ENCODE data around the gene XDH. TPM values are rescaled to one million over a fixed set of nuclear protein-coding genes. Genes with fewer than 3 reads are reported as not detected.

Gene XDH
- polyA plus RNA-seq, 1 experiment: 0.35 TPM

- CTCF ChIA-PET: interaction anchor here (1.0 to 1.8 kb wide), 5 partner anchors 26 to 169 kb away, joined by 3 to 13 read pairs (median 3); no protein-coding TSS in a partner anchor
- peak; percentile 52 for TF ChIP-seq CTCF (IDR thresholded peaks at IDR 0.05; ENCODE audit: low read depth, low read length)
- POLR2A ChIA-PET: no interaction called here
- no peaks in the 10 kb centered on the region for H3K9me3 ChIP-seq (ENCODE audit: control insufficient read depth, insufficient read depth, low read length)
- H3K27me3 ChIP-seq (ENCODE audit: control insufficient read depth, insufficient read depth, low read length): no peaks in the 10 kb centered on the region
- no peak overlapping the region for H3K27ac ChIP-seq (ENCODE audit: low read depth, low read length)
- no peak overlapping the region for H3K4me3 ChIP-seq (ENCODE audit: low read depth, low read length)
- DNase-seq (ENCODE audit: low read depth, low spot score): no peak
Observed at GRCh38 chr2:31354837-31355236, 59.7 kb downstream of the XDH start.

DNA sequence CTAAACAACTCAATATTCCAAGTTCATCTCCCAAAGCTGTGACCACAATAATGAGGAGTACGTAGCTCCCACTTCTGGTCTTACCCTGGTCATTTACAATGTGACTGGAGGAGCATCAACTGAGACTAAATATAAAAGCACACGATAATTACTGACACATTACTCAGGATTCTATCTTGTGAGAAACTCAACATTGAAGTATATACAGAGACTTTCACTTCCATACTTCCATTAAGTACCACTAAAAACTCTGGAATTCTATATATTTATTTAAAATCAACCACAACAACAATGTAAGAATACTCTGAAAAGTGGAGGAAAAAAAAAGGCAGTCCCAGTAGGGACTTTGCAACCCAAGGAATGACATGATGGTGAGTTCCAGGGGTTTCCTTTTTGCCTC, 61.4 kb downstream of the XDH start:
- TF ChIP-seq CTCF (IDR thresholded peaks at IDR 0.05; ENCODE audit: low read depth, low read length): no peak
- DNase-seq (ENCODE audit: low read depth, low spot score): no peak
- Histone ChIP-seq H3K4me3 (ENCODE audit: low read depth, low read length) (no peak overlapping the region), H3K27ac (ENCODE audit: low read depth, low read length) (no peak overlapping the region), H3K27me3 (ENCODE audit: control insufficient read depth, insufficient read depth, low read length) (no peaks in the 10 kb centered on the region), H3K9me3 (ENCODE audit: control insufficient read depth, insufficient read depth, low read length) (no peaks in the 10 kb centered on the region)
- CTCF ChIA-PET: interaction anchor here (0.5 to 1.1 kb wide), 2 partner anchors 20 to 120 kb away, joined by 3 read pairs; no protein-coding TSS in a partner anchor
- POLR2A ChIA-PET: no interaction called here

DNA sequence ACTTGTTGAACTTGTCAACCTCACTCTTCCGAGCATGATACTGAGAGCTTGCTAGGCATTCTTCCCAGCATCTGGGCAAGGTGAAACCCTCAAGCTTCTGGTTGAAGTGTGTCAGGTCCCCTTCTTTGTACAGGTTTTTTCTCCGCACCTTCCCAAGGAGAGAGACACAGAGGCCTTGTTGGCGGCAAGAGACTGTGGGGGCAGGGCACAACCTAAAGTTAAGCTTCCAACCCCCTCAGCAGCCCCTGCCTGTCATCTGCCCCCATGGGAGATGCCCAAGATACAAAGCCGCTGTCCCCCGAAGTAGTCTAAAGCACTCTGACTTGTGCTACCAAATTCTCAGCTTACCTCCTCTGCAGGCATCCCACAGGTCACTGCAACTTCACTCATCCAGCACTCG, 64.9 kb downstream of the XDH start:
- H3K27ac ChIP-seq (ENCODE audit: low read depth, low read length): no peak overlapping the region
- POLR2A ChIA-PET: no interaction called here
- TF ChIP-seq CTCF (IDR thresholded peaks at IDR 0.05; ENCODE audit: low read depth, low read length): no peak
- H3K4me3 ChIP-seq (ENCODE audit: low read depth, low read length): no peak overlapping the region
- H3K27me3 ChIP-seq (ENCODE audit: control insufficient read depth, insufficient read depth, low read length): no peaks in the 10 kb centered on the region
- DNase-seq (ENCODE audit: low read depth, low spot score): no peak
- CTCF ChIA-PET: interaction anchor here (3.2 kb wide), 1 partner anchor 16 kb away, joined by 22 read pairs; no protein-coding TSS in a partner anchor
- no peaks in the 10 kb centered on the region for H3K9me3 ChIP-seq (ENCODE audit: control insufficient read depth, insufficient read depth, low read length)

GRCh38 chr2:31349160-31349559, 65.4 kb downstream of the XDH start:
- no peak overlapping the region for H3K4me3 ChIP-seq (ENCODE audit: low read depth, low read length)
- TF ChIP-seq CTCF (IDR thresholded peaks at IDR 0.05; ENCODE audit: low read depth, low read length): no peak
- no peaks in the 10 kb centered on the region for H3K27me3 ChIP-seq (ENCODE audit: control insufficient read depth, insufficient read depth, low read length)
- ChIA-PET CTCF (interaction anchor here (3.2 kb wide), 1 partner anchor 15 kb away, joined by 22 read pairs; no protein-coding TSS in a partner anchor), POLR2A (no interaction called here)
- DNase-seq (ENCODE audit: low read depth, low spot score): no peak
- no peak overlapping the region for H3K27ac ChIP-seq (ENCODE audit: low read depth, low read length)
- H3K9me3 ChIP-seq (ENCODE audit: control insufficient read depth, insufficient read depth, low read length): no peaks in the 10 kb centered on the region

DNA sequence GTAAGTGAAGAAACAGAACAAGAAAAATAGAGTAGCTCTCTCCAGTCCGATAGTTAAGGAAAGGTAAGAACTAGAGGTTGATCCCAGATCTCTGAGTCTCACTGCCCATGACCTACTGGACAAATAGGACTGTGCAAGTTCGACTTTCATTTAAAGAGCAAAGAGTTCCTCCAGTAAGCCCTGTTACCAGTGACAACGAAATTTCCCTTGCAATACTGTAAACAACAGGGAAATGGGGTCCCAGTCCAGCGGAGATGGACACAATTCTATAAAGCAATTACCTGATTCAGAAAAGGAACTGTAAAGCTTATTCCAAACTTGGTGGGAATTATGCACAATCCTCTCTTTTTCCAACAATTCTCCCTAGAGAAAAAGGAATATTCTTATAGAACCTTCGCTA, 65.9 kb downstream of the XDH start:
- H3K27me3 ChIP-seq (ENCODE audit: control insufficient read depth, insufficient read depth, low read length): no peaks in the 10 kb centered on the region
- ChIA-PET CTCF (no interaction called here), POLR2A (no interaction called here)
- H3K27ac ChIP-seq (ENCODE audit: low read depth, low read length): no peak overlapping the region
- DNase-seq (ENCODE audit: low read depth, low spot score): no peak
- no peak for TF ChIP-seq CTCF (IDR thresholded peaks at IDR 0.05; ENCODE audit: low read depth, low read length)
- no peak overlapping the region for H3K4me3 ChIP-seq (ENCODE audit: low read depth, low read length)
- no peaks in the 10 kb centered on the region for H3K9me3 ChIP-seq (ENCODE audit: control insufficient read depth, insufficient read depth, low read length)

All from AG04450 (cell line).